IPS-18c (cell line): ENCODE results near the gene TJP1.
"Not testable (repeated sequence)": the region's sequence is repeated elsewhere in the genome, so short reads cannot be mapped to it uniquely, and the experiment has no call there.

ENCODE experiments used
- H3K4me3 ChIP-seq: 2 replicates; pipeline ENCODE4 v1.7.0; 2013; ENCODE audit warnings: low read depth, mild to moderate bottlenecking, low read length, moderate library complexity; ENCODE audit not compliant: insufficient read depth
- H3K9me3 ChIP-seq: one replicate; pipeline ENCODE4 v1.6.1; 2013; ENCODE audit warnings: mild to moderate bottlenecking, low read length, moderate library complexity; ENCODE audit not compliant: control insufficient read depth, insufficient read depth

The TJP1 gene

GRCh38 chr15:29699791-29700190, 122.5 kb downstream of the TJP1 start:
- Histone ChIP-seq H3K4me3 (no peak overlapping the region), H3K9me3 (no peaks in the 10 kb centered on the region)

DNA sequence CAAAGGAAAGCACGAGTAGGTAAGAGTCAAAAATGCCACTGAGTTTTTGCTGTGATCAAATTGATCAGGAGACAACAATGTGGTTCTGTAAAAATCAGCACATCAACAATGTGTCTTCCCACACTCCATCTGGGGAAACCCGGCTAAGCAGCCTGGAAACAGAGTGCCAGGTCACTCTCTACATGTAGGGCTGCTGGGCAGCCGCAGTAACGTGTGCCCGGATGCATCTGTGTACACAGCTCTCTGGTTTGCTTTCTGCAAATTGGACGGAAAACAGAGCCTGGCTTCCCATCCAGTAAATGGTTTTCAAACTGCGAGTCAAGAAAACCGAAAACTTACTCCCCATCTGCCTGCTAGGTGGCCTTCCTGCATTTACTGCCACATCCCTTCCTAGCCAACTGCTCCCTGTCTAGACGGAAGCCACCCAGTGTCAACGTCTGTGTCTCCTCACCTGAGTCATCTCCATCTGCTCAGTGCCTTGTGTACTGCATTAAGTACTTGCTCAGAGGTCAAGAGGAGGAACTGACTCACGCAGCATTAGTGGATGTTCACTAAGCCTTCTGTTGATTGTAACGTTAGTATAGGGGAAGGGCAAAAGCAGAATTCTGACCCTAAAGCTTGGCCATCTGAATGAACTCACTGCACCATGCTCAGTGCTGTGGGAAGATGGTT, 124.1 kb downstream of the TJP1 start:
- Histone ChIP-seq H3K4me3 (no peak overlapping the region), H3K9me3 (no peaks in the 10 kb centered on the region)

GRCh38 chr15:29696950-29697738, 125.1 kb downstream of the TJP1 start:
- Histone ChIP-seq H3K9me3 (no peaks in the 10 kb centered on the region), H3K4me3 (no peak overlapping the region)

DNA sequence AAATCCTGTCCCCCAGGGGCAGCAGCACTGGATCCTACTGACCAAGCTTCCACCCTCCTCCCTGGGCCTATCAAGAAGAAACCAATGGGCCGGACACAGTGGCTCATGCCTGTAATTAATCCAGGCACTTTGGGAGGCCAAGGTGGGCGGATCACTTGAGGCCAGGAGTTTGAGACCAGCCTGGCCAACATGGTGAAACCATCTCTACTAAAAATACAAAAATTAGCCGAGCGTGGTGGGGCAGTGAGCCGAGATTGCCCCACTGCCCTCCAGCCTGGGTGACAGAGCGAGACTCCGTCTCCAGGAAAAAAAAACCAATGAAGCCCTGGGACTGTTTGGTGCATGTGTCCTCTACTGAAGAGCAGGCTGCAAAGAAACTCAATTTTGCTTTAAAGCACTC, 125.8 kb downstream of the TJP1 start:
- not testable (repeated sequence) for H3K4me3 ChIP-seq, H3K9me3 ChIP-seq

DNA sequence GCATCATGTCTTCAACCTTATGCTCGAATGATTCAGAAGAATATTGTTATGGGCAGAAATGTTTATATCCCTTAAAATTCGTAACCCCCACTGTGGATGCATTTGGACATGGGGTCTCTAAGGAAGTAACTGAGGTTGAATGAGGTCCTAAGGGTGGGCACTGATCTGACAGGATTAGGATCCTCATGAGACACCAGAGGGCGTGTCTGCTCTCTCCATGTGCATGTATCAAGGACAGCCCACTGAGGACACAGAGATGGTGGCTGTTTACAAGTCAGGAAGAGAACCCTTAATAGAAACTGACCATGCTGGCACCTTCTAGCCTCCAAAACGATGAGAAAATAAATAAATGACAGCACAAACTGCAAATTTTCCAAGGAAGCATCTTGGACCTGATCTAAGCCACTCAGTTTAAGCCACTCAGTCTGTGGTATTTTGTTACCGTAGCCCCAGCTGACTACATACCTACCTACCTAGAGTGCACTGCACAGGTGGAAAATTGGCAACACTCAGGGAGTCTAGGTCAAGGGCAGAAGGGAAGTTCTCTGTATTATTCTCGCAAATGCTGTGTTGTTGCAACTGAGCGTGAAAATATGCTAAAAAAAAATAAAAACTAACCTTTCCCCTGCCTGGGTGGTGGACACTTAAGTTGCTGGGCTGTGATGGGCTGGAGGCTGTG, 126.6 kb downstream of the TJP1 start:
- no peak overlapping the region for H3K4me3 ChIP-seq
- no peaks in the 10 kb centered on the region for H3K9me3 ChIP-seq

DNA sequence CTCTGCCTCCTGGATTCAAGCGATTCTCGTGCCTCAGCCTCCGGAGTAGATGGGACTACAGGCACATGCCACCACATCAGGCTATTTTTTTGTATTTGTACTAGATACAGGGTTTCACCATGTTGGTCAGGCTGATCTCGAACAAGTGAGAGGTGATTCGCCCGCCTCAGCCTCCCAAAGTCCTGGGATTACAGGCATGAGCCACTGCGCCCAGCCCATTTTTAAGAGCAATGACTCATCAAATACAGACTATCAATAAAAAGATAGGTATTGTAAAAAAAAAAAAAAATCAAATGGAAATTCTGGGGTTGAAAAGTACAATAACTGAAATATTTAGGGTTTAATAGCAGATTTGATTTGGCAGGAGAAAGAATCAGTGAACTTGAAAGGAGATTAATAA, 129.0 kb downstream of the TJP1 start:
- H3K4me3 ChIP-seq = no peak overlapping the region
- no peaks in the 10 kb centered on the region for H3K9me3 ChIP-seq

- Histone ChIP-seq H3K9me3 (no peaks in the 10 kb centered on the region), H3K4me3 (no peak overlapping the region)
These were observed 129.7 kb downstream of the TJP1 start for GRCh38 chr15:29692527-29692926.

DNA sequence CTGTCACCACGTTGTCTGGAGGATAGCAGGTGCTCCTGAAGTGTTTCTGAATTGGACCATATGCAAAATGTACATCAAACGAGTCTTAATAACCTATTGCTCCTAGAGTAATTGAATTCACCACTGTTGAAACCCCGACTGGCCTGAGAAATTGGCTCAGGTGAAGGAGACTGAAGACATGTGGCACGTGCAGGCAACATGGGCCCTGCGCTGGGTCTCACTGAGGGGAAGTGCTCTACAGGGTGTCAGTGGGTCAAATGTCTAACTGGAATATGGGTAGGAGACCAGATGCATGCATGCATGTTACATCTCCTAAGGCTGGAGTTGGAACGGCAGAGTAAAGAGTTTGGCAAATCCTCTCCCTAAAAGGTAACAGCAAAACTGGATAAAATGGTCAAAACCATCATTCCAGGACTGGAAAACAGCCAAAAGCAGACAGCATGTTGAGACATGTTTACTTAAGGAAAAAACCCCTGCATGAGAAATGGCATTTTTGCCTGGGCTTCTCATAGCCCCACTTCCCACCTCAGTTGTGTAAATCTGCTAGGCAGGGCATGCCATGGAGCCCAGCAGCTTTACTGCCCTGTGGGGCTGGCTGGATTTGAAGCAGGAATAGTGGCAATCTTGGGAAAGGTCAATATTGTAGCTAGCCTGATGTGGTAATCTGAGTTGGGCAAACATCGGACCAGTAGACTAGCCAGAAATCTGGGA, 131.3 kb downstream of the TJP1 start:
- H3K4me3 ChIP-seq = no peak overlapping the region
- no peaks in the 10 kb centered on the region for H3K9me3 ChIP-seq

- no peaks in the 10 kb centered on the region for H3K9me3 ChIP-seq
- H3K4me3 ChIP-seq = no peak overlapping the region
These were observed 132.8 kb downstream of the TJP1 start for GRCh38 chr15:29689287-29689986.

GRCh38 chr15:29688506-29689286, 133.6 kb downstream of the TJP1 start:
- Histone ChIP-seq H3K9me3 (no peaks in the 10 kb centered on the region), H3K4me3 (no peak overlapping the region)

GRCh38 chr15:29687939-29688505, 134.2 kb downstream of the TJP1 start:
- no peaks in the 10 kb centered on the region for H3K9me3 ChIP-seq
- no peak overlapping the region for H3K4me3 ChIP-seq

DNA sequence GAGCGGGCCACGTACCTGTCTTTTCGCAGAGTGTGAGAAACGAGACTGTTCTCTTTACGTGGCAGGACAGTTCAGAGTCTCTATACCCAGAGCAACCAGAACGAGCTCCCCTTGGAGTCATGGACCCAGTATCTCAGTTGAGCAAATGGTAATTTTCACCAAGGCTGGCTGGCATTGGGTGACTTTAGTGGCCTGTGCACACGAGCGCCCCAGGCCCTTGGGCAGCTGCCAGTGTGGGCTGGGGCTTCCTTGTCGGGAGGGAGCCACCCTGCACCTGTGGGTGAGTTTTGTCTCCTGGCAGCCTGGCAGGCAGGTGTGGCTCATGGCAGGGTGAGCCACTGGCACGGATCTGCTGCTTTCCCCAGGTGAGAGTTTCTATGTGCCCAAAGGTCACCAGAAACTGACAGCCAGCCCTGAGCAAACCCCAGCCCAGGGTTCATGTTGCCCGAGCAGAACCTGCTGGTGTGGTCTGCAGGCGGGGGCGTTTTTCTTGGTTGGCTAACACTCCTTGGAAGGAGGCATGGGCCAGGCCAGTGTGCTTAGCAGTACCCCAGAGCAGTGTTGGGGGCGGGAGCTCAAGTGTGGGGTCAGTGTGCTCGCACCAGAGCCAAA, 135.0 kb downstream of the TJP1 start:
- Histone ChIP-seq H3K9me3 (no peaks in the 10 kb centered on the region), H3K4me3 (no peak overlapping the region)

- no peak overlapping the region for H3K4me3 ChIP-seq
- H3K9me3 ChIP-seq = no peaks in the 10 kb centered on the region
These were observed 135.6 kb downstream of the TJP1 start for GRCh38 chr15:29686445-29687203.

GRCh38 chr15:29686079-29686425, 136.2 kb downstream of the TJP1 start:
- no peak overlapping the region for H3K4me3 ChIP-seq
- no peaks in the 10 kb centered on the region for H3K9me3 ChIP-seq
